ENCODE results near the gene ZNF485.

- TF ChIP-seq CTCF (IDR thresholded peaks at IDR 0.05) (no peak), POLR2A (IDR thresholded peaks at IDR 0.05) (no peak)
These were observed 10.6 kb downstream of the ZNF485 start for GRCh38 chr10:43616697-43617370.

All from esophagus squamous epithelium (tissue), 4 donors.